HCT116 (cell line): ENCODE data around the gene TBX20. TPM values are rescaled to one million over a fixed set of nuclear protein-coding genes. Genes with fewer than 3 reads are reported as not detected.
"Not testable (repeated sequence)": the region's sequence is repeated elsewhere in the genome, so short reads cannot be mapped to it uniquely, and the experiment has no call there.

Experiments
- ATAC-seq: fragments of 200-7000 bp; cut with Tn5 transposase; 2 replicates; pipeline ENCODE4 v1.9.1; 2020; ENCODE audit warnings: mild to moderate bottlenecking, moderate library complexity
- BruUV-seq: library from RNA; stranded (reverse); fragments of 400-500 nt; replicated peaks from 2 replicates; lab custom pipeline; 2021; lab: Mats Ljungman, UMichigan
- CTCF ChIA-PET: fragments of 300-600 bp; sonication (Branson Sonifier 250); formaldehyde crosslinking; loops from one replicate; lab custom pipeline; 2021; ENCODE audit warnings: antibody characterized with exemption; lab: Charles Lee
- POLR2A ChIA-PET: fragments of 300-600, 350-600 bp; sonication (Branson Sonifier 250); formaldehyde crosslinking; loops from one replicate; lab custom pipeline; 2021; ENCODE audit warnings: antibody characterized with exemption; lab: Charles Lee
- RAD21 ChIA-PET, 2 experiments: fragments of 300-600 bp; sonication (Branson Sonifier 250); formaldehyde crosslinking; loops; one replicate each; lab custom pipeline; 2023; ENCODE audit warnings: low total read pairs in 2 of 2; ENCODE audit not compliant: uncharacterized antibody in 2 of 2, unreplicated experiment in 2 of 2, low non-redundant PET in 1 of 2; lab: Charles Lee
- DNase-seq: peaks from one replicate; pipeline ENCODE4 v3.0.0-alpha.2; 2010; ENCODE audit warnings: low read depth, low spot score
- H2AFZ ChIP-seq: fragments of 200-600 bp; shearing (Covaris generic), sonication (generic); 2 replicates; pipeline ENCODE4 v1.6.1; 2017; ENCODE audit warnings: low read depth, mixed run types, mixed read lengths, antibody characterized with exemption, low read length; ENCODE audit not compliant: poor library complexity, severe bottlenecking
- H3K27ac ChIP-seq: 2 replicates; pipeline ENCODE4 v1.5.1; 2012; ENCODE audit warnings: low read depth, low read length
- H3K27me3 ChIP-seq: fragments of 200-600 bp; sonication (generic); 2 replicates; pipeline ENCODE4 v1.6.1; 2016; ENCODE audit warnings: mixed run types, low read length, mixed read lengths; ENCODE audit not compliant: insufficient read depth
- H3K36me3 ChIP-seq, 2 experiments: fragments of 200-500 bp in 1 of 2; fragments of 200-600 bp in 1 of 2; sonication (Bioruptor generic) in 1 of 2; sonication (generic) in 1 of 2; 2 replicates each; pipeline versions ENCODE4 v1.5.1 to v1.6.1; 2014 to 2016; ENCODE audit warnings: low read length in 2 of 2, inconsistent platforms in 1 of 2, mixed read lengths in 1 of 2, mixed run types in 1 of 2; ENCODE audit not compliant: insufficient read depth in 2 of 2, control insufficient read depth in 1 of 2
- H3K4me1 ChIP-seq, 2 experiments: fragments of 200-600 bp in 1 of 2; sonication (generic) in 1 of 2; 2 replicates each; pipeline versions ENCODE4 v1.5.1 to v1.6.1; 2012 to 2017; ENCODE audit warnings: low read length in 2 of 2, inconsistent platforms in 1 of 2, mild to moderate bottlenecking in 1 of 2, mixed read lengths in 1 of 2, mixed run types in 1 of 2, moderate library complexity in 1 of 2; ENCODE audit not compliant: insufficient read depth in 2 of 2, control insufficient read depth in 1 of 2
- H3K4me2 ChIP-seq: fragments of 200-600 bp; sonication (generic); 2 replicates; pipeline ENCODE4 v1.6.1; 2017; ENCODE audit warnings: mixed run types, low read length, mixed read lengths
- H3K4me3 ChIP-seq, 2 experiments: fragments of 200-600 bp in 1 of 2; sonication (generic) in 1 of 2; replicated peaks in 1 of 2; 2 replicates each; pipeline ENCODE4 v1.5.1; 2011 to 2016; ENCODE audit warnings: low read length in 2 of 2, control low read depth in 1 of 2, low read depth in 1 of 2, mild to moderate bottlenecking in 1 of 2, mixed read lengths in 1 of 2, mixed run types in 1 of 2
- H3K79me2 ChIP-seq: fragments of 200-600 bp; sonication (generic); 2 replicates; pipeline ENCODE4 v1.6.1; 2017; ENCODE audit warnings: mild to moderate bottlenecking, mixed run types, low read length, moderate library complexity, mixed read lengths; ENCODE audit not compliant: insufficient read depth
- H3K9ac ChIP-seq: fragments of 200-600 bp; sonication (generic); 2 replicates; pipeline ENCODE4 v1.6.1; 2016; ENCODE audit warnings: low read length, mixed read lengths
- H3K9me2 ChIP-seq: fragments of 200-600 bp; sonication (generic), shearing (Covaris generic); 2 replicates; pipeline ENCODE4 v1.6.1; 2017; ENCODE audit warnings: mixed run types, mild to moderate bottlenecking, moderate library complexity; ENCODE audit not compliant: insufficient read depth
- H3K9me3 ChIP-seq, 2 experiments: fragments of 200-500 bp in 1 of 2; fragments of 200-600 bp in 1 of 2; sonication (Bioruptor generic) in 1 of 2; sonication (generic) in 1 of 2; 2 replicates each; pipeline ENCODE4 v1.6.1; 2014 to 2017; ENCODE audit warnings: low read length in 2 of 2, mixed read lengths in 2 of 2, inconsistent platforms in 1 of 2, low read depth in 1 of 2, mild to moderate bottlenecking in 1 of 2, mixed run types in 1 of 2, moderate library complexity in 1 of 2; ENCODE audit not compliant: control insufficient read depth in 1 of 2, insufficient read depth in 1 of 2
- H4K20me1 ChIP-seq: fragments of 200-600 bp; sonication (generic), shearing (Covaris generic); 2 replicates; pipeline ENCODE4 v1.6.1; 2017; ENCODE audit warnings: mixed run types, mild to moderate bottlenecking, moderate library complexity; ENCODE audit not compliant: insufficient read depth
- intact Hi-C: fragments of 100-400 bp; cut with micrococcal nuclease; formaldehyde crosslinking; loops from 2 replicates; pipeline ENCODE4 v1.10.0; 2022
- total RNA-seq: library from RNA; stranded (reverse); gene quantifications from one replicate; pipeline ENCODE4 v1.2.1, GENCODE V29; 2021; ENCODE audit not compliant: unreplicated experiment

TBX20 gene
- total RNA-seq, 1 experiment from 2014 or later: not detected

- H3K9me2 ChIP-seq, H3K4me2 ChIP-seq, RAD21 ChIA-PET, H3K9ac ChIP-seq, H3K27me3 ChIP-seq, H4K20me1 ChIP-seq, H3K36me3 ChIP-seq, ATAC-seq, H3K79me2 ChIP-seq, H3K27ac ChIP-seq, POLR2A ChIA-PET, DNase-seq, H3K9me3 ChIP-seq, H3K4me3 ChIP-seq, BruUV-seq, H3K4me1 ChIP-seq, H2AFZ ChIP-seq, intact Hi-C loops: not testable (repeated sequence)
- CTCF ChIA-PET: interaction anchor here (0.7 kb wide), 1 partner anchor 223 kb away, joined by 3 read pairs; no protein-coding TSS in a partner anchor
These were observed 55.3 kb downstream of the TBX20 start for GRCh38 chr7:35198370-35199140.

- CTCF ChIA-PET, H2AFZ ChIP-seq, DNase-seq, H3K9me2 ChIP-seq, RAD21 ChIA-PET, H4K20me1 ChIP-seq, H3K9me3 ChIP-seq, POLR2A ChIA-PET, H3K79me2 ChIP-seq, H3K36me3 ChIP-seq, H3K4me3 ChIP-seq, H3K4me2 ChIP-seq, BruUV-seq, ATAC-seq, H3K27ac ChIP-seq, H3K4me1 ChIP-seq, H3K27me3 ChIP-seq, H3K9ac ChIP-seq: not testable (repeated sequence)
- intact Hi-C loops: loop anchor here (2.0 to 5.0 kb wide), 2 partner anchors 346 to 433 kb away; no protein-coding TSS in a partner anchor
These were observed 62.3 kb downstream of the TBX20 start for GRCh38 chr7:35191571-35191970.

GRCh38 chr7:35190146-35190773 lies 63.6 kb downstream of the TBX20 start:
- H3K9ac ChIP-seq, RAD21 ChIA-PET, H3K4me2 ChIP-seq, H3K27me3 ChIP-seq, H3K4me3 ChIP-seq, DNase-seq, H3K27ac ChIP-seq, CTCF ChIA-PET, H2AFZ ChIP-seq, H3K9me3 ChIP-seq, H3K4me1 ChIP-seq, H3K36me3 ChIP-seq, H3K79me2 ChIP-seq, ATAC-seq, H4K20me1 ChIP-seq, BruUV-seq, H3K9me2 ChIP-seq, POLR2A ChIA-PET: not testable (repeated sequence)
- intact Hi-C loops: loop anchor here (2.0 to 5.0 kb wide), 2 partner anchors 347 to 435 kb away; no protein-coding TSS in a partner anchor

DNA sequence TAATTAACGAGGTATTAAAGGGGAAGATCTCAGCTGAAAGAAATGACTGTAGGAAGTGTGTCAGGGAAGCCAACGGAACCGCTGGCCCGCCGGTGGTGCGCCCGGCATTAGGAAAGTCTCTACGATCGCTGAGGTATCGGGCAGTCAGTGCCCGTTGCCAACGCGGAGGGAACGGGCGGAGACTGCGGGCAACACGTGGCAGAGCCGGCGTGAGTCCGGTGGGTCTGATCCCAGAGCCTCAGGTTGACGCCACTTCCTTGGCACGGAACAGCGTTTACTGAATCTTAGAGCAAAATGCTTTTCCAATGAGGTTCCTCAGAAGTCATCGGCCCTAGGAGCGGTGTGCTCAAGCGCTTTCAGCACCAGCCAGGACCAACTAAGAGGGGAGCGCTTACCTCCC lies 67.1 kb downstream of the TBX20 start:
- RAD21 ChIA-PET, H3K4me1 ChIP-seq, H3K9me2 ChIP-seq, DNase-seq, H3K36me3 ChIP-seq, H3K9ac ChIP-seq, POLR2A ChIA-PET, H2AFZ ChIP-seq, H3K27ac ChIP-seq, CTCF ChIA-PET, H3K4me2 ChIP-seq, H3K27me3 ChIP-seq, BruUV-seq, H3K79me2 ChIP-seq, H3K4me3 ChIP-seq, H3K9me3 ChIP-seq, H4K20me1 ChIP-seq, ATAC-seq: not testable (repeated sequence)
- intact Hi-C loops: loop anchor here (10.0 kb wide), 2 partner anchors 248 to 698 kb away; no protein-coding TSS in a partner anchor
